Measurements from ENCODE around the gene SOX5.
"Not testable (repeated sequence)": the region's sequence is repeated elsewhere in the genome, so short reads cannot be mapped to it uniquely, and the experiment has no call there.

SOX5 gene

GRCh38 chr12:23854598-23854997 is 94.9 kb downstream of the SOX5 start:
- peaks cover 4% of the 10 kb centered on the region for H3K9me3 ChIP-seq (ENCODE audit: low read length)
- no peak overlapping the region for H3K4me3 ChIP-seq (ENCODE audit: low read length)
- H3K4me1 ChIP-seq (ENCODE audit: insufficient read depth, low read length), result peaks cover 16% of the 10 kb centered on the region
- no peaks in the 10 kb centered on the region for H3K27me3 ChIP-seq (ENCODE audit: insufficient read depth, low read length)
- H3K36me3 ChIP-seq (ENCODE audit: insufficient read depth, low read length), result no peaks in the 10 kb centered on the region
- H2AFZ ChIP-seq (ENCODE audit: low read depth, low read length), result no peak overlapping the region

- Histone ChIP-seq H3K9me3 (ENCODE audit: low read length) (no peaks in the 10 kb centered on the region), H3K27me3 (ENCODE audit: insufficient read depth, low read length) (no peaks in the 10 kb centered on the region), H3K4me3 (ENCODE audit: low read length) (no peak overlapping the region), H3K36me3 (ENCODE audit: insufficient read depth, low read length) (no peaks in the 10 kb centered on the region), H3K4me1 (ENCODE audit: insufficient read depth, low read length) (peaks cover 16% of the 10 kb centered on the region), H2AFZ (ENCODE audit: low read depth, low read length) (no peak overlapping the region)
These were observed 95.8 kb downstream of the SOX5 start for GRCh38 chr12:23853640-23854039.

GRCh38 chr12:23851602-23852001 is 97.9 kb downstream of the SOX5 start:
- Histone ChIP-seq H3K4me3 (ENCODE audit: low read length) (no peak overlapping the region), H3K4me1 (ENCODE audit: insufficient read depth, low read length) (peaks cover 6% of the 10 kb centered on the region), H2AFZ (ENCODE audit: low read depth, low read length) (no peak overlapping the region), H3K27me3 (ENCODE audit: insufficient read depth, low read length) (no peaks in the 10 kb centered on the region), H3K36me3 (ENCODE audit: insufficient read depth, low read length) (no peaks in the 10 kb centered on the region), H3K9me3 (ENCODE audit: low read length) (no peaks in the 10 kb centered on the region)

GRCh38 chr12:23847857-23848256 is 101.6 kb downstream of the SOX5 start:
- peaks cover 15% of the 10 kb centered on the region for H3K36me3 ChIP-seq (ENCODE audit: insufficient read depth, low read length)
- peaks cover 2% of the 10 kb centered on the region for H3K4me1 ChIP-seq (ENCODE audit: insufficient read depth, low read length)
- H3K4me3 ChIP-seq (ENCODE audit: low read length), result no peak overlapping the region
- H2AFZ ChIP-seq (ENCODE audit: low read depth, low read length), result no peak overlapping the region
- peaks cover 3% of the 10 kb centered on the region for H3K9me3 ChIP-seq (ENCODE audit: low read length)
- no peaks in the 10 kb centered on the region for H3K27me3 ChIP-seq (ENCODE audit: insufficient read depth, low read length)

- no peak overlapping the region for H2AFZ ChIP-seq (ENCODE audit: low read depth, low read length)
- H3K4me1 ChIP-seq (ENCODE audit: insufficient read depth, low read length), result peaks cover 2% of the 10 kb centered on the region
- H3K9me3 ChIP-seq (ENCODE audit: low read length), result peaks cover 5% of the 10 kb centered on the region
- peaks cover 15% of the 10 kb centered on the region for H3K36me3 ChIP-seq (ENCODE audit: insufficient read depth, low read length)
- H3K4me3 ChIP-seq (ENCODE audit: low read length), result no peak overlapping the region
- H3K27me3 ChIP-seq (ENCODE audit: insufficient read depth, low read length), result no peaks in the 10 kb centered on the region
These were observed 105.5 kb downstream of the SOX5 start for GRCh38 chr12:23843958-23844357.

GRCh38 chr12:23834076-23834475 is 115.4 kb downstream of the SOX5 start:
- Histone ChIP-seq H2AFZ (ENCODE audit: low read depth, low read length) (no peak overlapping the region), H3K4me1 (ENCODE audit: insufficient read depth, low read length) (peaks cover 14% of the 10 kb centered on the region), H3K36me3 (ENCODE audit: insufficient read depth, low read length) (no peaks in the 10 kb centered on the region), H3K9me3 (ENCODE audit: low read length) (no peaks in the 10 kb centered on the region), H3K27me3 (ENCODE audit: insufficient read depth, low read length) (no peaks in the 10 kb centered on the region), H3K4me3 (ENCODE audit: low read length) (no peak overlapping the region)

GRCh38 chr12:23831739-23832138 is 117.7 kb downstream of the SOX5 start:
- Histone ChIP-seq H3K4me3 (ENCODE audit: low read length) (no peak overlapping the region), H3K27me3 (ENCODE audit: insufficient read depth, low read length) (no peaks in the 10 kb centered on the region), H3K4me1 (ENCODE audit: insufficient read depth, low read length) (peaks cover 12% of the 10 kb centered on the region), H2AFZ (ENCODE audit: low read depth, low read length) (no peak overlapping the region), H3K36me3 (ENCODE audit: insufficient read depth, low read length) (no peaks in the 10 kb centered on the region), H3K9me3 (ENCODE audit: low read length) (no peaks in the 10 kb centered on the region)

- Histone ChIP-seq H2AFZ (ENCODE audit: low read depth, low read length) (no peak overlapping the region), H3K36me3 (ENCODE audit: insufficient read depth, low read length) (no peaks in the 10 kb centered on the region), H3K4me3 (ENCODE audit: low read length) (no peak overlapping the region), H3K9me3 (ENCODE audit: low read length) (no peaks in the 10 kb centered on the region), H3K27me3 (ENCODE audit: insufficient read depth, low read length) (no peaks in the 10 kb centered on the region), H3K4me1 (ENCODE audit: insufficient read depth, low read length) (peaks cover 4% of the 10 kb centered on the region)
These were observed 119.3 kb downstream of the SOX5 start for GRCh38 chr12:23830210-23830609.

- peaks cover 12% of the 10 kb centered on the region for H3K9me3 ChIP-seq (ENCODE audit: low read length)
- peaks cover 4% of the 10 kb centered on the region for H3K4me1 ChIP-seq (ENCODE audit: insufficient read depth, low read length)
- peaks cover 10% of the 10 kb centered on the region for H3K36me3 ChIP-seq (ENCODE audit: insufficient read depth, low read length)
- no peak overlapping the region for H2AFZ ChIP-seq (ENCODE audit: low read depth, low read length)
- H3K27me3 ChIP-seq (ENCODE audit: insufficient read depth, low read length), result no peaks in the 10 kb centered on the region
- H3K4me3 ChIP-seq (ENCODE audit: low read length), result no peak overlapping the region
These were observed 122.1 kb downstream of the SOX5 start for GRCh38 chr12:23827353-23827752.

GRCh38 chr12:23825124-23825523 is 124.3 kb downstream of the SOX5 start:
- not testable (repeated sequence) for H3K4me3 ChIP-seq (ENCODE audit: low read length); H3K4me1 ChIP-seq (ENCODE audit: insufficient read depth, low read length); H3K27me3 ChIP-seq (ENCODE audit: insufficient read depth, low read length); H2AFZ ChIP-seq (ENCODE audit: low read depth, low read length)
- Histone ChIP-seq H3K36me3 (ENCODE audit: insufficient read depth, low read length) (peaks cover 10% of the 10 kb centered on the region), H3K9me3 (ENCODE audit: low read length) (peaks cover 12% of the 10 kb centered on the region)

- peaks cover 10% of the 10 kb centered on the region for H3K36me3 ChIP-seq (ENCODE audit: insufficient read depth, low read length)
- no peak overlapping the region for H2AFZ ChIP-seq (ENCODE audit: low read depth, low read length)
- H3K9me3 ChIP-seq (ENCODE audit: low read length), result peaks cover 12% of the 10 kb centered on the region
- H3K4me1 ChIP-seq (ENCODE audit: insufficient read depth, low read length), result no peaks in the 10 kb centered on the region
- no peaks in the 10 kb centered on the region for H3K27me3 ChIP-seq (ENCODE audit: insufficient read depth, low read length)
- H3K4me3 ChIP-seq (ENCODE audit: low read length), result no peak overlapping the region
These were observed 125.1 kb downstream of the SOX5 start for GRCh38 chr12:23824358-23824757.

GRCh38 chr12:23822883-23823282 is 126.6 kb downstream of the SOX5 start:
- H3K9me3 ChIP-seq (ENCODE audit: low read length), result peaks cover 12% of the 10 kb centered on the region
- H2AFZ ChIP-seq (ENCODE audit: low read depth, low read length); H3K4me1 ChIP-seq (ENCODE audit: insufficient read depth, low read length); H3K27me3 ChIP-seq (ENCODE audit: insufficient read depth, low read length); H3K4me3 ChIP-seq (ENCODE audit: low read length): not testable (repeated sequence)
- peaks cover 10% of the 10 kb centered on the region for H3K36me3 ChIP-seq (ENCODE audit: insufficient read depth, low read length)

GRCh38 chr12:23817345-23817744 is 132.1 kb downstream of the SOX5 start:
- no peaks in the 10 kb centered on the region for H3K27me3 ChIP-seq (ENCODE audit: insufficient read depth, low read length)
- no peak overlapping the region for H2AFZ ChIP-seq (ENCODE audit: low read depth, low read length)
- no peaks in the 10 kb centered on the region for H3K9me3 ChIP-seq (ENCODE audit: low read length)
- H3K36me3 ChIP-seq (ENCODE audit: insufficient read depth, low read length), result no peaks in the 10 kb centered on the region
- H3K4me1 ChIP-seq (ENCODE audit: insufficient read depth, low read length), result no peaks in the 10 kb centered on the region
- no peak overlapping the region for H3K4me3 ChIP-seq (ENCODE audit: low read length)

GRCh38 chr12:23816394-23816851 is 133.0 kb downstream of the SOX5 start:
- H3K4me3 ChIP-seq (ENCODE audit: low read length), result no peak overlapping the region
- no peaks in the 10 kb centered on the region for H3K36me3 ChIP-seq (ENCODE audit: insufficient read depth, low read length)
- no peaks in the 10 kb centered on the region for H3K9me3 ChIP-seq (ENCODE audit: low read length)
- H3K4me1 ChIP-seq (ENCODE audit: insufficient read depth, low read length), result no peaks in the 10 kb centered on the region
- H2AFZ ChIP-seq (ENCODE audit: low read depth, low read length), result no peak overlapping the region
- no peaks in the 10 kb centered on the region for H3K27me3 ChIP-seq (ENCODE audit: insufficient read depth, low read length)
